Prostate gland (tissue), 2 donors: Measurements from ENCODE around the gene PLPP7.

Source experiments
- POLR2AphosphoS5 ChIP-seq: sonication (generic); formaldehyde crosslinking; IDR thresholded peaks from one replicate; pipeline ENCODE4 v1.6.1; 2017; ENCODE audit warnings: antibody characterized with exemption
- TF ChIP-seq, protein P1 (sequence below), 4 experiments: fragments of 200-600 bp in 2 of 4; fragments of 450-650 bp in 2 of 4; sonication (generic) in 2 of 4; IDR thresholded peaks; 1 replicate in 3 of 4; 2 replicates in 1 of 4; pipeline ENCODE4 v1.5.1; 2016 to 2019; ENCODE audit warnings: antibody characterized with exemption in 4 of 4, mild to moderate bottlenecking in 2 of 4, moderate library complexity in 2 of 4

DNA sequence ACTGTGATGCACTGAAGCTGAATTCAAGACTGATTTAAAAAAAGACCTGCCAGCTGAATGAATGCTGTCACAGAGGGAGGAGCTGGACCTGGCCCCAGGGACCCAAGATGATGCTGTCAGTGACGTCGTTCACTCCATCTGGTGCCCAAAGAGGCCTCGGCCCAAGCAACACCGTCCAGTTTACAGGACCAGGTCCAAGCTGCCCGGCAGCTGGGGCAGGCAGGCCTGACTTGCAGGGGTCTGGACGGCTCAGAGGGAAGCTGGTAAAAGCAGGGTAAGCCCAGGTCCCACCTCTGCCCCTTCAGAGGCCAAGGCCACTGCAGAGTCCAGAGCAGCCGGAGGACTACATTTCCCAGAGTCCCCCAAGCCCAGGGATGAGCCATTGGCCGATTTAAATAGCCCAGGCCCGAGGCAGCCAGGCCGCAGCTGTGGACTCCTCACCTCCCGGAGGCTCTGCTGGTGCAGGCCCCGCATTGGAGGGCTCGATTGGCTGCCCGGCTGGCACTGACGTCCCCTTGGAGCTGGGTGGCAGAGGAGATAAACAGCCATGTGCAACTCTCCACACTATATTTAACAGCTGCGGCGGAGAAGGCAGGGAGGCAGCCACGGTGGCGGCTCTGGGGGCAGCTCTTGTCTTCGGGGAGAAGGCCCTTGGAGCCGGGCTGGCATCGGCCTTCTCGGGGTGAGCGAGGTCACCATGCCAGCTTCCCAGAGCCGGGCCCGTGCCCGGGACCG is at the start of gene PLPP7:
- no peak for TF ChIP-seq POLR2AphosphoS5
- TF ChIP-seq, protein P1, sequence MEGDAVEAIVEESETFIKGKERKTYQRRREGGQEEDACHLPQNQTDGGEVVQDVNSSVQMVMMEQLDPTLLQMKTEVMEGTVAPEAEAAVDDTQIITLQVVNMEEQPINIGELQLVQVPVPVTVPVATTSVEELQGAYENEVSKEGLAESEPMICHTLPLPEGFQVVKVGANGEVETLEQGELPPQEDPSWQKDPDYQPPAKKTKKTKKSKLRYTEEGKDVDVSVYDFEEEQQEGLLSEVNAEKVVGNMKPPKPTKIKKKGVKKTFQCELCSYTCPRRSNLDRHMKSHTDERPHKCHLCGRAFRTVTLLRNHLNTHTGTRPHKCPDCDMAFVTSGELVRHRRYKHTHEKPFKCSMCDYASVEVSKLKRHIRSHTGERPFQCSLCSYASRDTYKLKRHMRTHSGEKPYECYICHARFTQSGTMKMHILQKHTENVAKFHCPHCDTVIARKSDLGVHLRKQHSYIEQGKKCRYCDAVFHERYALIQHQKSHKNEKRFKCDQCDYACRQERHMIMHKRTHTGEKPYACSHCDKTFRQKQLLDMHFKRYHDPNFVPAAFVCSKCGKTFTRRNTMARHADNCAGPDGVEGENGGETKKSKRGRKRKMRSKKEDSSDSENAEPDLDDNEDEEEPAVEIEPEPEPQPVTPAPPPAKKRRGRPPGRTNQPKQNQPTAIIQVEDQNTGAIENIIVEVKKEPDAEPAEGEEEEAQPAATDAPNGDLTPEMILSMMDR (IDR thresholded peaks at IDR 0.05), result no peak
